ENCODE measurements around the gene LRP6. TPM values are rescaled to one million over a fixed set of nuclear protein-coding genes. Genes with fewer than 3 reads are reported as not detected.

Gene LRP6
- total and polyA plus RNA-seq, 10 donors = 0.63 to 14.9 (median 9.6) TPM

GRCh38 chr12:12273291-12273957 lies 6.6 kb upstream of the LRP6 start:
- Histone ChIP-seq H3K27ac (no peak overlapping the region), H3K4me1 (no peaks in the 10 kb centered on the region), H3K9me3 (peaks cover 0 to 24% (median 18%) of the 10 kb centered on the region in 8 donors), H3K36me3 (no peaks in the 10 kb centered on the region), H3K27me3 (replicated peaks in 1 of 7) (peaks cover 0 to 8% (median 0%) of the 10 kb centered on the region in 7 donors), H3K4me3 (no peak overlapping the region)
- no peak for DNase-seq
- intact Hi-C loops (cut with DNase I; ENCODE audit: low total_unique reads) = no loop called here
- TF ChIP-seq POLR2A (IDR thresholded peaks at IDR 0.05) (no peak), POLR2AphosphoS5 (IDR thresholded peaks at IDR 0.05) (no peak)
- TF ChIP-seq, protein P1, sequence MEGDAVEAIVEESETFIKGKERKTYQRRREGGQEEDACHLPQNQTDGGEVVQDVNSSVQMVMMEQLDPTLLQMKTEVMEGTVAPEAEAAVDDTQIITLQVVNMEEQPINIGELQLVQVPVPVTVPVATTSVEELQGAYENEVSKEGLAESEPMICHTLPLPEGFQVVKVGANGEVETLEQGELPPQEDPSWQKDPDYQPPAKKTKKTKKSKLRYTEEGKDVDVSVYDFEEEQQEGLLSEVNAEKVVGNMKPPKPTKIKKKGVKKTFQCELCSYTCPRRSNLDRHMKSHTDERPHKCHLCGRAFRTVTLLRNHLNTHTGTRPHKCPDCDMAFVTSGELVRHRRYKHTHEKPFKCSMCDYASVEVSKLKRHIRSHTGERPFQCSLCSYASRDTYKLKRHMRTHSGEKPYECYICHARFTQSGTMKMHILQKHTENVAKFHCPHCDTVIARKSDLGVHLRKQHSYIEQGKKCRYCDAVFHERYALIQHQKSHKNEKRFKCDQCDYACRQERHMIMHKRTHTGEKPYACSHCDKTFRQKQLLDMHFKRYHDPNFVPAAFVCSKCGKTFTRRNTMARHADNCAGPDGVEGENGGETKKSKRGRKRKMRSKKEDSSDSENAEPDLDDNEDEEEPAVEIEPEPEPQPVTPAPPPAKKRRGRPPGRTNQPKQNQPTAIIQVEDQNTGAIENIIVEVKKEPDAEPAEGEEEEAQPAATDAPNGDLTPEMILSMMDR (IDR thresholded peaks at IDR 0.05 in 8 of 11, conservative IDR thresholded peaks at IDR 0.05 in 3 of 11) = no peak
- WGBS, 5 donors = 85 to 92% (median 87%) methylated on average over 4 of the region's 4 CpGs

GRCh38 chr12:12272869-12273268 lies 6.0 kb upstream of the LRP6 start:
- peaks cover 0 to 12% (median 0%) of the 10 kb centered on the region in 7 donors for H3K27me3 ChIP-seq (replicated peaks in 1 of 7)
- intact Hi-C loops (cut with DNase I; ENCODE audit: low total_unique reads) = no loop called here
- TF ChIP-seq POLR2AphosphoS5 (IDR thresholded peaks at IDR 0.05) (no peak), POLR2A (IDR thresholded peaks at IDR 0.05) (no peak)
- TF ChIP-seq, protein P1 (IDR thresholded peaks at IDR 0.05 in 8 of 11, conservative IDR thresholded peaks at IDR 0.05 in 3 of 11) = no peak
- H3K36me3 ChIP-seq = no peaks in the 10 kb centered on the region
- no peak overlapping the region for H3K27ac ChIP-seq
- H3K9me3 ChIP-seq = peaks cover 0 to 19% (median 14%) of the 10 kb centered on the region in 8 donors
- no peak for DNase-seq
- no peak overlapping the region for H3K4me3 ChIP-seq
- peaks cover 0 to under 1% (median 0%) of the 10 kb centered on the region in 6 donors for H3K4me1 ChIP-seq

- no peak overlapping the region for H3K27ac ChIP-seq
- DNase-seq = no peak
- H3K4me3 ChIP-seq = no peak overlapping the region
- intact Hi-C loops (cut with DNase I; ENCODE audit: low total_unique reads) = no loop called here
- H3K4me1 ChIP-seq = peaks cover 0 to 26% (median 21%) of the 10 kb centered on the region in 6 donors
- no peaks in the 10 kb centered on the region for H3K9me3 ChIP-seq
- H3K27me3 ChIP-seq (replicated peaks in 1 of 7) = peaks cover 0 to 38% (median 15%) of the 10 kb centered on the region in 7 donors
- no peaks in the 10 kb centered on the region for H3K36me3 ChIP-seq
- WGBS, 5 donors = 93 to 97% (median 96%) methylated on average over 6 of the region's 6 CpGs
- TF ChIP-seq POLR2A (IDR thresholded peaks at IDR 0.05) = no peak
- TF ChIP-seq, protein P1 (IDR thresholded peaks at IDR 0.05 in 8 of 11, conservative IDR thresholded peaks at IDR 0.05 in 3 of 11) = no peak
- TF ChIP-seq POLR2AphosphoS5 (IDR thresholded peaks at IDR 0.05) = no peak
Measured at GRCh38 chr12:12270226-12270625, 3.4 kb upstream of the LRP6 start.

GRCh38 chr12:12267742-12268200 lies 927 bp upstream of the LRP6 start:
- Histone ChIP-seq H3K36me3 (no peaks in the 10 kb centered on the region), H3K4me3 (peak overlapping the region in 6 of 8 donors; percentile 60 to 86 (median 66)), H3K9me3 (no peaks in the 10 kb centered on the region), H3K27me3 (replicated peaks in 1 of 7) (peaks cover 0 to 63% (median 24%) of the 10 kb centered on the region in 7 donors), H3K27ac (peak overlapping the region in 1 of 8 donors; percentile 89), H3K4me1 (peaks cover 0 to 42% (median 24%) of the 10 kb centered on the region in 6 donors)
- TF ChIP-seq POLR2A (IDR thresholded peaks at IDR 0.05) (no peak), POLR2AphosphoS5 (IDR thresholded peaks at IDR 0.05) (no peak)
- TF ChIP-seq, protein P1 (IDR thresholded peaks at IDR 0.05 in 8 of 11, conservative IDR thresholded peaks at IDR 0.05 in 3 of 11) = no peak
- intact Hi-C loops (cut with DNase I; ENCODE audit: low total_unique reads) = no loop called here
- DNase-seq = no peak
- 48 to 59% (median 52%) methylated on average over 6 of the region's 6 CpGs for WGBS, 5 donors
